LNCaP clone FGC (cell line): ENCODE results near the gene ADAMTS6.

ENCODE experiments used
- DNase-seq: peaks from one replicate; pipeline ENCODE4 v3.0.0-alpha.2; 2011; ENCODE audit warnings: low read depth
- H3K4me3 ChIP-seq: 2 replicates; pipeline ENCODE4 v1.5.1; 2011; ENCODE audit warnings: mild to moderate bottlenecking, low read depth, low read length, control low read depth
- CTCF ChIP-seq: IDR thresholded peaks from 2 replicates; pipeline ENCODE4 v1.5.1; 2012; ENCODE audit warnings: mild to moderate bottlenecking; ENCODE audit not compliant: control insufficient read depth, insufficient read depth; ENCODE audit errors: extremely low read depth

ADAMTS6 gene

GRCh38 chr5:65468633-65469032 is 13.1 kb downstream of the ADAMTS6 start:
- no peak overlapping the region for H3K4me3 ChIP-seq
- TF ChIP-seq CTCF: no peak
- no peak for DNase-seq

- no peak for TF ChIP-seq CTCF
- DNase-seq: no peak
Observed at GRCh38 chr5:65462139-65462705, 19.5 kb downstream of the ADAMTS6 start.

GRCh38 chr5:65461490-65461889 is 20.2 kb downstream of the ADAMTS6 start:
- no peak for TF ChIP-seq CTCF
- H3K4me3 ChIP-seq: no peak overlapping the region
- DNase-seq: no peak

More at GRCh38 chr5:65462139-65462705, 19.5 kb downstream of the ADAMTS6 start:
- H3K4me3 ChIP-seq: no peak overlapping the region

GRCh38 chr5:65459995-65460394 is 21.7 kb downstream of the ADAMTS6 start:
- H3K4me3 ChIP-seq: no peak overlapping the region
- TF ChIP-seq CTCF: no peak
- no peak for DNase-seq

GRCh38 chr5:65455064-65455463 is 26.7 kb downstream of the ADAMTS6 start:
- no peak for DNase-seq
- H3K4me3 ChIP-seq: no peak overlapping the region
- no peak for TF ChIP-seq CTCF

- H3K4me3 ChIP-seq: no peak overlapping the region
- TF ChIP-seq CTCF: no peak
- no peak for DNase-seq
Observed at GRCh38 chr5:65451436-65451835, 30.3 kb downstream of the ADAMTS6 start.

GRCh38 chr5:65446682-65447081 is 35.0 kb downstream of the ADAMTS6 start:
- no peak overlapping the region for H3K4me3 ChIP-seq
- TF ChIP-seq CTCF: no peak
- DNase-seq: no peak
